OCI-LY1 (cell line): ENCODE measurements around the gene ADAMTS3.

ENCODE experiments used
- H2AFZ ChIP-seq: fragments of 200-600 bp; sonication (generic), shearing (Covaris generic); 2 replicates; pipeline ENCODE4 v1.6.0; 2014; ENCODE audit warnings: antibody characterized with exemption, mild to moderate bottlenecking, low read length
- H3F3A ChIP-seq: fragments of 200-600 bp; sonication (generic), shearing (Covaris generic); 2 replicates; pipeline ENCODE4 v1.6.0; 2014; ENCODE audit warnings: mild to moderate bottlenecking, antibody characterized with exemption, low read length, moderate library complexity; ENCODE audit not compliant: insufficient read depth
- H3K27ac ChIP-seq: fragments of 200-600 bp; sonication (generic); 2 replicates; pipeline ENCODE4 v1.5.1; 2014; ENCODE audit warnings: low read length, mixed run types, mild to moderate bottlenecking, low read depth; ENCODE audit not compliant: poor library complexity, severe bottlenecking
- H3K27me3 ChIP-seq: fragments of 200-600 bp; sonication (generic); 2 replicates; pipeline ENCODE4 v1.6.0; 2014; ENCODE audit warnings: antibody characterized with exemption, mild to moderate bottlenecking, low read length, moderate library complexity; ENCODE audit not compliant: insufficient read depth
- H3K36me3 ChIP-seq: fragments of 200-600 bp; sonication (generic); 2 replicates; pipeline ENCODE4 v1.6.1; 2014; ENCODE audit warnings: mild to moderate bottlenecking, antibody characterized with exemption, low read length, moderate library complexity, mixed read lengths; ENCODE audit not compliant: insufficient read depth
- H3K4me1 ChIP-seq: fragments of 200-600 bp; sonication (generic); 2 replicates; pipeline ENCODE4 v1.5.1; 2014; ENCODE audit warnings: mild to moderate bottlenecking, low read length, moderate library complexity; ENCODE audit not compliant: insufficient read depth, severe bottlenecking
- H3K4me2 ChIP-seq: fragments of 200-600 bp; sonication (generic), shearing (Covaris generic); 2 replicates; pipeline ENCODE4 v1.6.1; 2014; ENCODE audit warnings: low read length
- H3K4me3 ChIP-seq: fragments of 200-600 bp; sonication (generic); 2 replicates; pipeline ENCODE4 v1.5.1; 2014; ENCODE audit warnings: low read length, low read depth, mild to moderate bottlenecking, mixed read lengths; ENCODE audit not compliant: poor library complexity, severe bottlenecking
- H3K79me2 ChIP-seq: fragments of 200-600 bp; shearing (Covaris generic); 2 replicates; pipeline ENCODE4 v1.6.1; 2016; ENCODE audit warnings: mixed run types, low read length, mixed read lengths; ENCODE audit not compliant: insufficient read depth
- H3K9ac ChIP-seq: fragments of 200-600 bp; sonication (generic), shearing (Covaris generic); 2 replicates; pipeline ENCODE4 v1.6.1; 2014; ENCODE audit warnings: mild to moderate bottlenecking, low read length, mixed read lengths
- H3K9me2 ChIP-seq: fragments of 200-600 bp; sonication (generic), shearing (Covaris generic); 2 replicates; pipeline ENCODE4 v1.6.1; 2014; ENCODE audit warnings: low read depth, mild to moderate bottlenecking, low read length, mixed read lengths
- H3K9me3 ChIP-seq: fragments of 200-600 bp; shearing (Covaris generic); 2 replicates; pipeline ENCODE4 v1.6.1; 2014; ENCODE audit warnings: low read length, mixed read lengths
- H4K20me1 ChIP-seq: fragments of 200-600 bp; sonication (generic), shearing (Covaris generic); 2 replicates; pipeline ENCODE4 v1.6.0; 2016; ENCODE audit warnings: mild to moderate bottlenecking, low read length; ENCODE audit not compliant: insufficient read depth
- CTCF ChIP-seq: fragments of 200-600 bp; sonication (generic), shearing (Covaris generic); IDR thresholded peaks from 2 replicates; pipeline ENCODE4 v1.5.1; 2017; ENCODE audit warnings: mild to moderate bottlenecking, antibody characterized with exemption, low read length, moderate library complexity, mixed read lengths
- EZH2 ChIP-seq: fragments of 200-600 bp; sonication (generic), shearing (Covaris generic); IDR thresholded peaks from 2 replicates; pipeline ENCODE4 v1.8.0; 2017; ENCODE audit warnings: borderline replicate concordance, mixed run types, mild to moderate bottlenecking, antibody characterized with exemption, low read length, moderate library complexity, mixed read lengths

The ADAMTS3 gene

GRCh38 chr4:72388521-72388920 lies 180.5 kb downstream of the ADAMTS3 start:
- no peak overlapping the region for H3K4me3 ChIP-seq
- H3K4me1 ChIP-seq: no peaks in the 10 kb centered on the region
- H3K9ac ChIP-seq: no peak overlapping the region
- H3K27me3 ChIP-seq: no peaks in the 10 kb centered on the region
- no peaks in the 10 kb centered on the region for H4K20me1 ChIP-seq
- no peak overlapping the region for H3K4me2 ChIP-seq
- H3K36me3 ChIP-seq: no peaks in the 10 kb centered on the region
- H3K9me3 ChIP-seq: no peaks in the 10 kb centered on the region
- H3K79me2 ChIP-seq: no peaks in the 10 kb centered on the region
- no peak overlapping the region for H2AFZ ChIP-seq
- H3K9me2 ChIP-seq: no peaks in the 10 kb centered on the region
- H3F3A ChIP-seq: no peaks in the 10 kb centered on the region
- no peak overlapping the region for H3K27ac ChIP-seq
- TF ChIP-seq EZH2 (no peak), CTCF (no peak)

- Histone ChIP-seq H3F3A (no peaks in the 10 kb centered on the region), H4K20me1 (no peaks in the 10 kb centered on the region), H3K9me2 (no peaks in the 10 kb centered on the region), H3K4me3 (no peak overlapping the region), H3K4me2 (no peak overlapping the region), H2AFZ (no peak overlapping the region), H3K27ac (no peak overlapping the region), H3K36me3 (no peaks in the 10 kb centered on the region), H3K79me2 (no peaks in the 10 kb centered on the region), H3K9me3 (no peaks in the 10 kb centered on the region), H3K4me1 (no peaks in the 10 kb centered on the region), H3K9ac (no peak overlapping the region), H3K27me3 (no peaks in the 10 kb centered on the region)
- TF ChIP-seq CTCF (no peak), EZH2 (no peak)
These were observed 181.1 kb downstream of the ADAMTS3 start for GRCh38 chr4:72387959-72388358.

- no peaks in the 10 kb centered on the region for H3K27me3 ChIP-seq
- H3K79me2 ChIP-seq: no peaks in the 10 kb centered on the region
- H3K9me3 ChIP-seq: no peaks in the 10 kb centered on the region
- H3K36me3 ChIP-seq: no peaks in the 10 kb centered on the region
- H3K9ac ChIP-seq: no peak overlapping the region
- no peaks in the 10 kb centered on the region for H3F3A ChIP-seq
- no peak overlapping the region for H3K4me3 ChIP-seq
- H3K27ac ChIP-seq: no peak overlapping the region
- no peaks in the 10 kb centered on the region for H4K20me1 ChIP-seq
- H3K9me2 ChIP-seq: no peaks in the 10 kb centered on the region
- no peaks in the 10 kb centered on the region for H3K4me1 ChIP-seq
- no peak for TF ChIP-seq EZH2
- TF ChIP-seq CTCF: no peak
- no peak overlapping the region for H3K4me2 ChIP-seq
- no peak overlapping the region for H2AFZ ChIP-seq
These were observed 185.6 kb downstream of the ADAMTS3 start for GRCh38 chr4:72383439-72383838.
